ENCODE results near the gene C15orf62.

Gene C15orf62

DNA sequence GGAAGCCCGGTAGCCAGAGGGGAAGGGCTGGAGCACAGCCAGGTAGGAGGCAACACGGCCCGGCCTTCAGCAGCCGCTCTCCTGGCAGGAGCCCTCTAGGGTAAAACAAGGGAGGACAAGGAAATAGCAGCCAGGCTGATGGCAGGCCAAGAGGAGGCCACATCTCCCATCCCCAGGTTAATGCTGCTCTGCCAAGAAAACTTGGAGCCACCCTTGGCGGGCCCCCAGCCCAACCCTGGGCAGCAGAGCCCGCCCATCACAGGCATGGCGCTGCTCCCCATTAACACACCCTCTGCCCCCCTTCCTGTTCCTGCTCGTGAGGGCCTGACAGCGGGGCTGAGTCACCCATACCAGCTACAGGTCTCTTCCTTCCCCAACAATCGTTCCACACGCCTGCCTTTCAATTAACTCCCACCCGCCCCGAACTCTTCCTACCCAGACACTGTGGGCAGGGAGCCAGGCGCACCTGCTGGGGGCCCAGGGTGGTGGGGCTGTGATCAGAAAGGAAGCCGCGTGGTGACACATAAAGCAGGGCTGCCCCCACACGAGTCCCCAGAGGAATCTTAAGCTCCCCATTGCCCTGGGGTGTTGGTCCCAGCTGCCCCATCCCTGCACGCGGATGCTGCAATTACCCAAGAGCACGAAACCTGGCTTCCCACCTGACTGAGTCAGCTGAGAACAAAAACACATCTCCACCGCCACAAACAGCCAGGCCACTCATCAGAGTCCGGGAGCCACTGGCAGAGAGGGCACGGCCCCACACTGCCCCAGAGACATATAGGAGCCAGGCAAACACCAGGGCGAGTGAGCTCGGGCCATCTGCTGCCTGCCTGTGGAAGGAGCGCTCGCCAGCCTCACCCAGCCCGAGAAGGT, at the start of gene C15orf62:
C15orf62 (plus strand) TSS at position 707 of the 873 bp plus-strand sequence. CDS start 516 bp downstream, outside the sequence.
- peak; percentile 57 for DNase-seq (ENCODE audit: low read depth)

- no peak for DNase-seq (ENCODE audit: low read depth)
Observed at GRCh38 chr15:40721701-40722100, 48.1 kb upstream of the C15orf62 start.

DNA sequence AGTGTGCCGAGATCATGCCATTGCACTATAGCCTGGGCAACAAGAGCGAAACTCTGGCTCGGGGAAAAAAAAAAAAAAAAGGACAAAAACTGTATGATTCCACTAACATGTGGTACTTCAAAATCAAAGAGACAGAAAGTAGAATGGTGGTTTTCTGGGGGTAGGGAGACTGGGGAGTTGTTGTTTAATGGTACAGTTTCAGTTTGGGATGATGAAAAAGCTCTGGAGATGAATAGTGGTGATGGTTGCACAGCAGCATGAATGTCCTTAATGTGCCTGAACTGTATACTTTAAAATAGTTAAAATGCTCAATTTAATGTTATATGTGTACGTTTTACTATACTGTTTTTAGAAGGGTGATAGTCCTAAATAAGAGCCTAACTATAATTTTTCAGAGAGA, 47.4 kb upstream of the C15orf62 start:
- no peak for DNase-seq (ENCODE audit: low read depth)

DNA sequence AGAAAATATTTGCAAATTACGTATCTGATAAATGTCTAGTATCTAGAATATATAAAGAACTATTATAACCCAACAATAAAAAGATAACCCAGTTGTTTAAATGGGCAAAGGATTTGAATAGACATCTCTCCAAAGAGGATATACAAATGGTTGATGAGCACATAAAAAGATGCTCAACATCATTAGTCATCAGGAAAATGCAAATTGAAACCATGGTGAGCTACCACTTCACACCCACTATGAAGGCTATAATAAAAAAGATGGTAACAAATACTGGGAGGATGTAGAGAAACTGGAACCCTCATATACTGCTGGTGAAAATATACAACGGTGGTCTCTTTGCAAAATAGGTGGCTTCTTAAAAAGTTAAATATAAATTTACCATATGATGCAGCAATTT, 46.8 kb upstream of the C15orf62 start:
- DNase-seq (ENCODE audit: low read depth), result no peak

DNA sequence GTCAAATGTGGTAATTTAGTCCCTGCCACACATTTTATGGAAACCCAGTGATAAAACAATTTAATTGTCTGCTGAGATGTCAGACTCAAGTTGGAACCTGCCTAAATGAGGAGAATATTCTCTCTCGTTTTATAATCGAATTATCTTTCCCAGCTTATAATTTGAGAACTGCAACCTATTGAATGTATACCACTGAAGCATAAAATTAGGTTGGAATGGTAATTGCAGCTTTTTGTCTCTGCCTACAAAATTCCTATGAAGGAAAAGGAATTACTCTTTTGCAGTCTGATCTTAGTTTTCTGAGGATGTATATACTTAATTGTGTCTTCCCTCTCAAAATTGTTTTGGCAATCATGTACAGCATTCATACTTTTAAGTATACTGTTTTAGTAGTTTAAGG, 45.9 kb upstream of the C15orf62 start:
- no peak for DNase-seq (ENCODE audit: low read depth)

DNA sequence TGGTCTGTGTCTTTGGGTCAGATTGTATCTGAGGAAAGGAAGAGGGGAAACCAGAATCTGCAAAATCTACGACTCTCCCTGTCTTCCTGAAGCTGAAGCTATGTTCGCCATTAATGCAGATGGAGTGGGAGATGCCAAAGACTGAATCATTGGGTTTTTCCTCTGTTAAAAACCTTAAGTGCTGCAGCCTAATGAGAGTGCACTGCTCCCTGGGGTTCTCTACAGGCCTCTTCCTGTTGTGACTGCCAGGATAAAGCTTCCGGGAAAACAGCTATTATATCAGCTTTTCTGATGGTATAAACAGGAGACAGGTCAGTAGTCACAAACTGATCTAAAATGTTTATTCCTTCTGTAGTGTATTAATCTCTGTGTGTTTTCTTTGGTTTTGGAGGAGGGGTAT, 38.7 kb upstream of the C15orf62 start:
- DNase-seq (ENCODE audit: low read depth), result no peak

DNA sequence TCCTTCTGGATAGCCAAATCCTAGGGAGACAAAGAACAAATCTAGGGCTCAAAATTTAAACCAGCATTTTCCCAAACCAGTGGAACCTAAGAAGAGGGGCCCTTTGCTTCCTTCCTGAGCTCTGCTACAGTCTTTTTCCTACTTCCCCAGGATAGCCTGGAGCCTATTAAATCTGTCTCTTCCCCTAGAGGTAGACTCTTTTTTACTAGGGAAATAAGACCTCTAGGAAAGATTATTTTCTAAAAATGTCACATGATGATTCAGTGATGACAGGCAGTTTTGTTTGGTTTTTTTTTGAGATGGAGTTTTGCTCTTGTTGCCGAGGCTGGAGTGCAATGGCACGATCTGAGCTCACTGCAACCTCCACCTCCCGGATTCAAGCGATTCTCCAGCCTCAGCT, 33.2 kb upstream of the C15orf62 start:
- DNase-seq (ENCODE audit: low read depth), result no peak

- no peak for DNase-seq (ENCODE audit: low read depth)
Observed at GRCh38 chr15:40737048-40737447, 32.7 kb upstream of the C15orf62 start.

DNA sequence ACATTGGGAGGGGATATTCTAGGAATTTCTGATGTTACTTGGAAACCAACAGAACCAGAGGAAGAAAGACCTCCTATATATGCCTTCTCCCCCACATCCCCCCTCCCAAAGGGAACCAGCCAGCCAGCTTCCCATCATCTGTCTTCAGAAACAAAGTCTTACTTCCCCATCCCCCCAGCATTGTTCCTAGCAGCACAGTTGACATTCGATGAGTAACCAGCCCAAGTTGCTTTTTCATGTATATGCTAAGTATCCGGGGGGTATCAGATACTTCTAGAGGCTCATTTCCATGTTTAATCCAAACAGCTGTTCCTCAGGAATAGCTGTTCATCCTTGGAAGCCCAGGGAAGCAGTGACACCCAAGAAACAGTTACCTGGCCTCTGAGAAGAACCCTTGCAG, 30.7 kb upstream of the C15orf62 start:
- no peak for DNase-seq (ENCODE audit: low read depth)

- DNase-seq (ENCODE audit: low read depth), result no peak
Observed at GRCh38 chr15:40739854-40740253, 29.9 kb upstream of the C15orf62 start.

DNA sequence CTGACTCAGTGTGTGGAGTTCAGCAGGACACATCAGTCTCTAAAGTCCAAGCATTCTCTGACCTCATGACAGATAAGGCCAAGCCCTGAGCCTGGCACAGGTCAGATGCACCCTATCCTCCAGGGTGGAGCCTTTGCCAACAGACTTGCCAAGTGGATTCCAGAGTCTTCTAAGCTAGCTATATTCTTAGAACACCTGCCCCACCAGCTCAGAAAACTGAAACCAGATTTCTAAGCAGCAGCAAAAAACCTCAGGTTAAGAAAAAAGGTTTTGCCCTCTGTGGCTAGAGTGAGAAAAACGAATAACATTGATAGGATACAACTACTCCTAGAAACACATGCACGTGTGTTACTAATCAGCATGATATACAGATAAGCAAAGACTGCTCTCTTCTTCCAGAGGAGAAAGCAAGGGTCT, 26.3 kb upstream of the C15orf62 start:
- DNase-seq (ENCODE audit: low read depth), result no peak

- DNase-seq (ENCODE audit: low read depth), result peak; percentile 47
Observed at GRCh38 chr15:40743921-40744814, 25.6 kb upstream of the C15orf62 start.

DNA sequence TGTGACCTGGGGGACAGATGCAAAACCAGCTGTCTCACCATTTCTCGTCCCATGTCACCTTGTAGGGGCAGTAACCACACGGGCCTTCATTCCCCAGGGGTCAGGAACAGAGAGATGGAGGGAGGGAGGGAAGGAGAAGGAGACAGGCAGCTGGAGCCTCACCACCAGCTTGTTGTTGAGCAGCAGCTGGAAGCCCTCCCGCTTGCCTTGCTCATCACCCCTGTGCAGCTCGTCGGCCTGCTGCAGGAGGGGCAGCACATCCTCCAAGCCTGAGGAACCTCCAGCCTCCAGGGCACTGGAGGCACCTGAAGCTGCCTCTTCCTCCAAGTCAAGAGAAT, 25.0 kb upstream of the C15orf62 start:
- no peak for DNase-seq (ENCODE audit: low read depth)

- DNase-seq (ENCODE audit: low read depth), result no peak
Observed at GRCh38 chr15:40746916-40747418, 22.8 kb upstream of the C15orf62 start.

DNA sequence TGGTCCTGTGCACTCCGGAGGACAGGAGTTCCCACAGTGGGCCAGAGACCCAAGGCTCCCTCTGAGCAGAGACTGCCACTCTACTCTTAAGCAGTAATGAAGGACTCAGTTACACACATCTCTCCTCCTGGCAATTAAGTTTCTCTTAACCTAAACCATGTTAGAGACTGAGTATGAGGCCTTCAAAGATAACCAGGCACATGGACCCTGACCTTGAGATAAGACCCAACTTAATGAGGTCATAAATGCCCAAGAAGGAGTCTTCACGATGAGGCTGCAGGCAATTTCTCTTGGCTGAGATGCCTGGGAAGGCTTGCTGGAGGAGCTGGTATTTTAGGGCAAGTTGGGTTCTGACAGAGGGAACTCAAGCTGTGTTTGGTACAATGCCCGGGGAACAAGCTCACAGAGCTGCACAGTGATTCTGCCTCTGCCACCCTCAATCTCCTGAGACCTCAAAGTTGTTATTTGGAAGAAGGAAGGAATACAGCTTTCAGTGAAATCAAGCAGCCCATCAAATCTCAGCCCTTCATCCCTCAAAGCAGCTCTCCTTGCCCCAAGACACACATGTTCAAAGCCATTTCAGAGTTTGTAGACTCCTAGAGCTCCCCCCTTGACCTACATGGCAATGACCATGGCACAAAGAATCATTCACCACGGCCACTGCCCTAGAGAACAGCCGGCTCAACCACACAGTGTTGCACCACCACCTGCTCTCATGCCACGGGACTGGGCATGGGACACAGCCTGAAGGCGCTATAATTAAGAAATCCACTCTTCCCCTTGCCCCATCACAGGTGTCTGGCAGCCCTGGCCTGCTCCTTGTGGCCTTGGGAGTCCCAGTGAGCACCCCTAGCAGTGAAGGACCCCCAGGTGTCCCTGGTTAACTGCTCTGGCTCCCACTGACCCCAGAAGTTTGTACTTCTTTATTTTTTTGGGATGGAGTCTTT, 21.8 kb upstream of the C15orf62 start:
- DNase-seq (ENCODE audit: low read depth), result no peak

- DNase-seq (ENCODE audit: low read depth), result no peak
Observed at GRCh38 chr15:40749151-40749630, 20.6 kb upstream of the C15orf62 start.

DNA sequence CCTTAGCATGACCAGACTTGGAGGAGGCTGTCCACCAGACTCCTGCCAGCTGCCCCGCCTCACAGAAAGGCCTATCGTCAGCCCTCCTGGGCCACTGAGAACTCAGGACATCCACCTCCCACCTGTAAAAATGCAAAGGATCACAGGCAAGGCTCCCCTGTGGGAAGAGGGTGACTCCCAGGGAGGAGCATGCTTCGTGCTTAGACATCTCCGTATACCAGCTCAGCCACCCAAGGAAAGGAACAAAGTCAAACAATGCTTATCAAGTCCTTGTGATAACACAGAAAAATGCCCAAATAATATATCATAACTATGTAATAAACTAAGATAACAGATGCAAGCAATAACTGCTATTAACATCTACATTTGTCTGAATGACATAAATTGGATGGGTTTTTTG, 18.9 kb upstream of the C15orf62 start:
- DNase-seq (ENCODE audit: low read depth), result no peak

DNA sequence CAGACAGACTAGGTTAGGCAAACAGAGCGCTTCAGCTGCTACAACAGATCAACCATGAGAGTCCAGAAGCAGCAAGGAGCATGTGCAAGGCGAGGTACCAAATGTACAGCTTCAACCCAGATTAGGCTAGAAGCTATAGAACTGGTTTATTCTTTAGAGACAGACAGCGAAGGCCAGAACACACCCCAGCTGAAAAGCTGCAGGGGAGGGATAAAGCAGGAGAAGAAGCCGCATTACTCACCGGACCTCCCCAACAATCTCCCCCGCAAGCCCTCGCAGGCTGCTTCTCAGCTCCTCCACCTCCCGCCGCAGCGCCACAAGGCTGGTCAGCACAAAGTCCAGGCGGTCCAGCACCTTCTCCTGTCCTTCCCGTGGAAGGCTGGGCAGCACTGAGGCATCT, 18.0 kb upstream of the C15orf62 start:
- no peak for DNase-seq (ENCODE audit: low read depth)

GRCh38 chr15:40754574-40754882, 15.3 kb upstream of the C15orf62 start:
- no peak for DNase-seq (ENCODE audit: low read depth)

GRCh38 chr15:40754883-40755811, 14.6 kb upstream of the C15orf62 start, which contains the start of gene RMDN3:
RMDN3 (minus strand) TSS chr15:40755254; CDS start chr15:40754783, 471 bp downstream.
- peak; percentile 89 for DNase-seq (ENCODE audit: low read depth)

- DNase-seq (ENCODE audit: low read depth), result no peak
Observed at GRCh38 chr15:40755812-40756208, 14.0 kb upstream of the C15orf62 start.
